Inferior parietal cortex (tissue), 1 donor: ENCODE measurements around the gene PRKAG1.
A peak's percentile ranks its signal among the peaks of the same experiment; 100 is the strongest.

Source experiments
- DNase-seq: peaks from one replicate; pipeline ENCODE4 v3.0.0-alpha.2; 2016; ENCODE audit errors: extremely low spot score

Gene PRKAG1

DNA sequence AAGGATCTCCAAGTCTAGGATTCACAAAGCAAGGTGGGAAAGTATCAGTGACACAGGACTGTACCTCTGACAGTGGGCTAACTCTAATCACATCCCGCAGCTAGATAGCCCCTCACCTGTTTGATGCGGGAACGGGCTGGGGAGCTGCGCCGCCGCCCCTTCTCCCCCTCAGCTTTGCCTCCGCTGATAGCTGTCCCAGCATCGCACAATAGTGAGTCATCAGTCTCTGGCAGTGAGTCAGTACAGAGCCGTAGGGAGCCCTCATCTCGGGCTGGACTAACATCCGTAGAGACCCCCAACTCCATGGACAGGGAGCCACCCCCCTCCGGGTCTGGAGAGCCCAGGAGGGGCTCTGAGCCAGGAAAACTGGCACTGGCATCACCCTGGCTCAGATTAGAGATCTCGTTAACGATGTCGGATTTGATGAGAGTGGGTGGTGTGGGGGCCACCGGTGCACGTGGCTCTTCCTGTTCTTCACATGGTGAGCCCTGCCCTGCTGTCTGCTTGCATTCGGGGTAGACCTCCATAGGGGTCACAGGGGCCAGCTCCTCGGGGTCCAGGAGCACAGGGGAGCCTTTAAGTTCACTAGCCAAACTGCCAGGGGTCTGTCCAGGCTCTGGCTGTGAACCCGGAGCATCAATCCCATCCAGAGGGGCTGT, 31.1 kb upstream of the PRKAG1 start:
- no peak for DNase-seq

DNA sequence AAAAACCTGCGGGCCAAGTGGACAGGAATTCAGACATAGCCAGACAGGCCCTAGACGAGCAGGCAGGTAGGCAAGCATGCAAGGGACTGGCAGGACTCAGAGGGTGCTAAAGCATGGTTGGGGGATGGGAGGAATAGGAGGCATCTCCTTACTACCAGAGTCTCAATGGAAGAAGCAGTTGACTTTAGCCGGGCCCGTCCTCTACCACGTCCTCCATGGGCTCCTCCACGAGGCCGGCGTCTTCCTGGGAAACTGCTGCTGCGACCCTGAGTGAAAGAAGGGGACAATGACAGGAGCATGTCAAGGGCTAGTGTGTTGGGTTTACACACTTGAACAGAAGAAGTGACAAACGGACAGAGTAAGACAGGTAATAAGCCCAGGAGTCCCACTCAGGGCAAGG, 30.4 kb upstream of the PRKAG1 start:
- DNase-seq = no peak

DNA sequence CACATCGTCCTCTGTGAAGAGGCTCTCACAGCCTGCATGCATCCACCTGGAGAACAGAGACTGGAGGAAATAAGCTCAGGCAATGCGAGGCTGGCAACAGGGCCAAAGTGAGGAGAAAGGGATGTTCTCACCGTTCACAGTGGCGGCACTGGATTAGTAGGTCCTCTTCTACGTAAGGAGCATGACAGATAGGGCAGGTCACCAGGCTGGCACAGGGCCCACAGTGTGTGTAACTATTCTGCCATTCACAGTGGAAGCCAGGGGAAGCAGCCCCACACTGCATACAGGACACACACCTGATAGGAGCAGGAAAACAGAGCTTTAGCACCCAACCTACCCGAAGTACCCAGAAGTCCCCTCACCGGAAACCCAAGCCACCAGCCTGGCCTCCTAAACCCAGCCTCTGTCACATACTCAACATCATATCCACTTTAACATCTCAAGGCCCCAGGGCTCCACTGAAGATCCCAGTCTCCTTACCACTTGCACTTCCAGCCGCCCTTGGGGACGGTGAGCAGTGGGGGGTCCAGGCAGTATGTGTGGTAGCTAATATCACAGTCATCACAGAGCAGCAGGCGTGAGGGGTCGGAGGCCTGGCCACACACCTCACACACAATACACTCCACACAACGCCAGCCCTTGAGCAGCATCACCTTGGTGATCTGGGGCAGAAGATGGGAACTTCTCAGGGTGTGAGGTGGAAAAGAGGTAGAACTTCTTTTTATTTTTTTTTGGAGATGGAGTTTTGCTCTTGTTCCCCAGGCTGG, 27.7 kb upstream of the PRKAG1 start:
- no peak for DNase-seq

DNA sequence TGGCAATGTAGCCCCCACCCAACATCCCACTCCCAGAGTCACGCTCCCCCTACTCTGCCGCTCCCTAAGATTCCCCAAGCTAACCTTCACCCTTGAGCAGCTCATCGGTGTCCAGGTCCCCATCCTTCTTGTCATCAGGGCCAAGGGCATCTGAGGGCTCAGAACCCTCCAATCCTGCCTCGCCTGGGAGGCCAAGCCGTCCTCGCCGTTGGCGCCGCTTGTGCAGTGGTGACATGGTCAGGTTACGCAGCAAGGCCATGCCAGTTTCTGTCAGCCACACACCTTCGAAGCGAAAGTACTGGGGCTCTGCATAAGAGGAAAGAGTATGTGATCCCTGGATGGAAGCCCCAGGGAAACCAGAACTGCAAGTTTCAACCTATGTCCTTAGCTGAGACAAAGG, 26.1 kb upstream of the PRKAG1 start:
- DNase-seq = no peak

- DNase-seq = peak; percentile 50
These were observed 25.3 kb upstream of the PRKAG1 start for GRCh38 chr12:49043856-49044258.

DNA sequence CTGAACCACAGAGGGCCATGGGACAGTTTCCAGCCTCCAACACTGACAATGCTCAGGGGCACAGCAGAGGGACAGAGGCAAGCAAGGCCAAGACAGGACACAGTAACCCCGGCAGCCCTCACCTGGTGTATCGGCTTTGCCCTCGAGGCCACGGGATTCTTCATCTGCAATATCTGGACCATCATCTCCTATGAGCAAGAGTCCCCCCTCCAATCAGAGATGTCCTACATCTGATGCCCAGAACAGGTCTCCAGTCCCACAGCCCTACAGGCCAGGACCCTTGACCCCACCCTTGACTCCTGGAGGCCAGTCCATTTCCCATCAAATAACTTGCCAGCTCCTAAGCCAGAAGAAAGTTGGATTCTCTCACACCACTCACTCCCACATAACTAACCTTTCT, 24.7 kb upstream of the PRKAG1 start:
- DNase-seq = no peak

- no peak for DNase-seq
These were observed 23.4 kb upstream of the PRKAG1 start for GRCh38 chr12:49041881-49042484.

GRCh38 chr12:49041036-49041880, 22.7 kb upstream of the PRKAG1 start:
- DNase-seq = no peak

GRCh38 chr12:49040364-49040855, 21.8 kb upstream of the PRKAG1 start:
- DNase-seq = no peak

- DNase-seq = no peak
These were observed 21.1 kb upstream of the PRKAG1 start for GRCh38 chr12:49039421-49040363.

GRCh38 chr12:49038291-49038955, 19.8 kb upstream of the PRKAG1 start:
- no peak for DNase-seq

GRCh38 chr12:49037947-49038237, 19.3 kb upstream of the PRKAG1 start:
- DNase-seq = no peak

DNA sequence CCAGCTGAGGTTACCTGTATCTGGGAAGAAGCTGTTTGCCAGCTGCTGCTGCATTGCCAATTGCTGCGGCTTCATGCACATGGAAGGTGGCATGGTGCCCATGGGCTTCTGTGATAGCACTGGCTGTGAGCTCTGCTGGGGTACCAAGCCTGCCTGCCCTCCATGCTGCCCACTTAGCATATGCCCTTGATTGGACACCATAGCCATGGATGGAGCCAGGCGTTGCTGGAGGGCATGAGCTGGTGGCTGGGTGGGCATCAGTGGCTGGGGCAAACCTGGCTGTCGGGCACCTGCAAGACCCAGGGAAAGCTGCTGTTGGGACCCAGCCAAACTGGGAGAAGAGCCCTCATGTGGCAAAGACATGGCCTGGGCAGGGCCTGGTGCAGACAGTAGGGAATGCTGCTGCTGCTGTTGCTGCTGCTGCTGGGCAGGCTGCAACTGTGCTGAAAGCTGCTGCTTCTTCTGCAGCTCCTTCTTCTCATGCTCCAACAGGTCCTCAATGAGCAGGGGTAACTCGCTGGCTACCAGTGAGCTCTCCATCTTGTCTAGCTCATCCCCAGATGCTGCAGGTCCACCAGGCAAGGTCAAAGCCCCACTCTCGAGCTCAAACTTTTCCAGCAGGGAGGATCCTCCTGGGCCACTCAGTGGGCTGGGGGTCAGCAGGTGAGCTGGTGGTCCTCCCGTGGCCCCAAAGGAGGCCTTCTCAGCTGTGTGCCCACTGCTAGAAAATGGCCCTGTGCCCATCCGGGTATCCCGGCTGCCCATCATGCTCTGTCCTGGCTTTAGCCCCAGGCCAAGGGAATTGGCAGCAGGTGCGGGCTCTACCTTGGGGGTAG, 18.8 kb upstream of the PRKAG1 start:
- no peak for DNase-seq

DNA sequence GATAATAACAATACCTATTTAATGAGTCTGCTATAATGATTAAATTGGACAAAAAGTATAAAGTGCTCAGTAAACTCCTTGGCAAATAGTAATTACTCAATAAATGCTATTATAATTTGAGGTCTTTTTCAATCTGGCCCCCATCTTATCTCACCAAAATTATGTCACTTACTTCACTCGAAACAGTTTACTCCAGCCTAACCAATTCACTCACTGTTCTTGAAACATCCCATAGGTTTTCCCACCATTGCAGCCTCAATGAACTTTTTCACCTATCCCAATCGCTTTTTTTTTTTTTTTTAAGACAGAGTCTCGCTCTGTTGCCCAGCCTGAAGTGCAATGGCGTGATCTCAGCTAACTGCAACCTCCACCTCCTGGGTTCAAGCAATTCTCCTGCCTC, 17.5 kb upstream of the PRKAG1 start:
- no peak for DNase-seq

- DNase-seq = no peak
These were observed 15.7 kb upstream of the PRKAG1 start for GRCh38 chr12:49034286-49034622.

DNA sequence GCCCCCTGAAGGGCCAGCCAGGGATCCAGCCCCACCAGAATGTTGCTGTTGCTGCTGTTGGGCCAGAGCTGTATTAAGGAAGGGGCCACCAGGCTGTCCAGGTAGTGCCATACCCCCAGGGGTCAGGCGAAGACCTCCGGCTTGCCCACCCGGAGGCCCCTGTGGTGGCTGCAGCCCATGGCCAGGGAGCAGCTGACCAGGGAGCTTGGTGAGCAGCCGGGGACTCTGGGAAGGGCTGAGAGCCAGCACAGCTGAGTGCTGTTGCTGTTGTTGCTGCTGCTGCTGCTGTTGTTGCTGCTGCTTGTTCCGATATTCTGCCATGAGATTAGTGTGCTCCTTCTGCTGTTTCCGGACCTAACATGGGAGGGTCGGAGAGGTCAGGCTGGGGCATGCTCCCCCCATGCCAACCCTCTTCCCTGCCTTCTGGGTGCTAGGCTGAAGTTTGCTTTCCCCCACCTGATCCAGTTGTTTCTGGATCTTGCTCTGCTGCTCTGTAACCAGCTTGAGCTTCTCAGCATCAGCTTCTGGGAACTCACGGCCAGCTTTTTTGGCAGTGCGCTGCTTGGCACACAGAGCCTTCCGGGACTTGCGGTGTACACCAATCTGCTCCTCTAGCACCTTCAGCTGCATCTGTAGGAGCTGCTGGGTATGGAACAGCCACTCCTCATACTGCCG, 15.2 kb upstream of the PRKAG1 start:
- no peak for DNase-seq

GRCh38 chr12:49032679-49033447, 14.3 kb upstream of the PRKAG1 start:
- no peak for DNase-seq

- DNase-seq = no peak
These were observed 13.7 kb upstream of the PRKAG1 start for GRCh38 chr12:49032276-49032675.
